ENCODE data around the gene HOXA5.
A peak's percentile ranks its signal among the peaks of the same experiment; 100 is the strongest.

HOXA5 gene

GRCh38 chr7:27095050-27095896, 48.2 kb downstream of the HOXA5 start:
- no peak for TF ChIP-seq CTCF (conservative IDR thresholded peaks at IDR 0.05; ENCODE audit: control insufficient read depth, insufficient read depth, low read depth, low read length)
- DNase-seq (ENCODE audit: low read depth) = no peak
- H3K4me3 ChIP-seq (ENCODE audit: control insufficient read depth, low read depth, low read length) = peak overlapping the region; percentile 93

DNA sequence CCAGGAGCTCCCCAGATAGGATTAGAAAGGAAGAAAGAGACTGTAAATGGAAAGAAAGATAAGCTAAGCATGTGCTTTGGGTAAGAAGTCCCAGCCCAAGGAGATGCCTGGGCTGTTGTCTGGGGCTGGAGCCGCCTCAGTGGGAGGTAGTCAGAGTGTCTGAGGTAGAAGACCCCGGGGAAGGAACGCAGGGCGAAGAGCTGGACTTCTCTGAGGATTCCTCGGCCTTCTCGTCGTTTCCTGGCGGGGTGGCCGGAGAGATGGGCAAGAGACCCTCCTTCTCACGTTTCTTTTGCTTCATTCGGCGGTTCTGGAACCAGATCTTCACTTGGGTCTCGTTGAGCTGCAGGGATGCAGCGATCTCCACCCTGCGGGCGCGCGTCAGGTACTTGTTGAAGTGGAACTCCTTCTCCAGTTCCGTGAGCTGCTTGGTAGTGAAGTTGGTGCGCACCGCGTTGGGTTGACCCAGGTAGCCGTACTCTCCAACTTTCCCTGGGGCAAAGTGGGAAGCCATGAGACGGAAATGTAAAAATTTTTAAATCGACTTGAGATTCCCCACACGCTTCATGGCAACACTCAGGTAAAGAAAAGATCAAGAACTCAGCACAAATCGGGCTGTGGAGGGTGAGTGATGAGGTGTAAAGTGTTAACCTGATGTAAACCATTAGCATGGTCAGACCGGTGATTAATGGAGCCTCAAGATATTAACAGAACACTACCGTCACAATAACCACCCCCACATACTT, 49.0 kb downstream of the HOXA5 start:
- DNase-seq (ENCODE audit: low read depth) = no peak
- H3K4me3 ChIP-seq (ENCODE audit: control insufficient read depth, low read depth, low read length) = no peak overlapping the region
- TF ChIP-seq CTCF (conservative IDR thresholded peaks at IDR 0.05; ENCODE audit: control insufficient read depth, insufficient read depth, low read depth, low read length) = no peak

DNA sequence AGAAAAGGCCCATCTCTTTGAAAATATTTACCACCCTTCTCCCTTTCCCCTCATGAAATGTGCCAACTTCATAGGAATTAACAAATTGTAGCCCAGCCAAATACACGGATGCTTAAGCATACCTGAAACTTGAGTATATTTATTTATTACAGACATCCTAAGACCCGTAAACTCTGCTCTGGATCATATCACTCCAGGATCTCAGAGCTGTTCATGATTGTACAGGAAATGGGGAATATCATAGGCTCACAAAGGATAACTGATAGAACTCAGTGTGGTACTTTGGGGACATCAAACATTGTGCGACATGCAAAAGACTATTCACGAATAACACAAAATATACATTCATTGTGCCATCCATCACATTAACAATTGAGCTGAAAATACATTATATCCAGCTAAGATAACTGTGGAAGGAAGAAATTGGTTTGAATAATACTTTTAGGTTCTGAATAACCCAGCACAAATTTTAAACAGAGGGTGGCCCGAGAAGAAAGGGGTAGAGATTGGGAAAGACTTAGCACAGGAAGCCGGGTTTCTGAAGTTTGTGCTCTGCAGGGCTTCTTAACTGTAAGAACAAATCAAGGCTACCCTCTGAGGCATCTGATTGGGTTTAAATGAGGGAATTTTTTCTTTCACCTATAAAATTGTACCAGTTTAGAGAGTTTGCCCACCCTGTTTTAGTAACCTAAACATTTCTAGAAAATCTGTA, 50.1 kb downstream of the HOXA5 start:
- DNase-seq (ENCODE audit: low read depth) = no peak
- no peak overlapping the region for H3K4me3 ChIP-seq (ENCODE audit: control insufficient read depth, low read depth, low read length)
- no peak for TF ChIP-seq CTCF (conservative IDR thresholded peaks at IDR 0.05; ENCODE audit: control insufficient read depth, insufficient read depth, low read depth, low read length)

DNA sequence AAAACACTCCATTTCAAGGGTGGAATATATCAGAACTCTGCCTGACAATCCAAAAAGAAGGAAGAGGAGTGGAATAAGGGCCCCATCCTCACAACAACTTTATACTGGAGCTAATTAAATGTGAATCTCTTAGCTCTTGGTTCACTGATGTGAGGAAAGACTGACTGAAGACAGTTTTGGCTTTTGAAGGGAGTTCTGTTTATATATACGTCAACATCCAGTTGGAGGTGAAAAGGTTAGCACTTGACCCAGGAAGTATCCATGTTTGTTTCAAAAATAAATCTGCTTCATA, 50.7 kb downstream of the HOXA5 start:
- no peak for TF ChIP-seq CTCF (conservative IDR thresholded peaks at IDR 0.05; ENCODE audit: control insufficient read depth, insufficient read depth, low read depth, low read length)
- H3K4me3 ChIP-seq (ENCODE audit: control insufficient read depth, low read depth, low read length) = no peak overlapping the region
- DNase-seq (ENCODE audit: low read depth) = no peak

- DNase-seq (ENCODE audit: low read depth) = no peak
- TF ChIP-seq CTCF (conservative IDR thresholded peaks at IDR 0.05; ENCODE audit: control insufficient read depth, insufficient read depth, low read depth, low read length) = no peak
- no peak overlapping the region for H3K4me3 ChIP-seq (ENCODE audit: control insufficient read depth, low read depth, low read length)
These were observed 51.3 kb downstream of the HOXA5 start for GRCh38 chr7:27091941-27092818.

- DNase-seq (ENCODE audit: low read depth) = no peak
- no peak overlapping the region for H3K4me3 ChIP-seq (ENCODE audit: control insufficient read depth, low read depth, low read length)
- no peak for TF ChIP-seq CTCF (conservative IDR thresholded peaks at IDR 0.05; ENCODE audit: control insufficient read depth, insufficient read depth, low read depth, low read length)
These were observed 52.4 kb downstream of the HOXA5 start for GRCh38 chr7:27091105-27091504.

Measured in fibroblast of mammary gland (primary cell).